ENCODE results near the gene BMPR1A. TPM values are rescaled to one million over a fixed set of nuclear protein-coding genes. Genes with fewer than 3 reads are reported as not detected.

BMPR1A gene
- total and polyA plus RNA-seq, 9 of the 15 experiments (the other 6 are each of a cell fraction or from before 2014, with no cell fraction given), result 1.6 to 17.5 (median 9.1) TPM

DNA sequence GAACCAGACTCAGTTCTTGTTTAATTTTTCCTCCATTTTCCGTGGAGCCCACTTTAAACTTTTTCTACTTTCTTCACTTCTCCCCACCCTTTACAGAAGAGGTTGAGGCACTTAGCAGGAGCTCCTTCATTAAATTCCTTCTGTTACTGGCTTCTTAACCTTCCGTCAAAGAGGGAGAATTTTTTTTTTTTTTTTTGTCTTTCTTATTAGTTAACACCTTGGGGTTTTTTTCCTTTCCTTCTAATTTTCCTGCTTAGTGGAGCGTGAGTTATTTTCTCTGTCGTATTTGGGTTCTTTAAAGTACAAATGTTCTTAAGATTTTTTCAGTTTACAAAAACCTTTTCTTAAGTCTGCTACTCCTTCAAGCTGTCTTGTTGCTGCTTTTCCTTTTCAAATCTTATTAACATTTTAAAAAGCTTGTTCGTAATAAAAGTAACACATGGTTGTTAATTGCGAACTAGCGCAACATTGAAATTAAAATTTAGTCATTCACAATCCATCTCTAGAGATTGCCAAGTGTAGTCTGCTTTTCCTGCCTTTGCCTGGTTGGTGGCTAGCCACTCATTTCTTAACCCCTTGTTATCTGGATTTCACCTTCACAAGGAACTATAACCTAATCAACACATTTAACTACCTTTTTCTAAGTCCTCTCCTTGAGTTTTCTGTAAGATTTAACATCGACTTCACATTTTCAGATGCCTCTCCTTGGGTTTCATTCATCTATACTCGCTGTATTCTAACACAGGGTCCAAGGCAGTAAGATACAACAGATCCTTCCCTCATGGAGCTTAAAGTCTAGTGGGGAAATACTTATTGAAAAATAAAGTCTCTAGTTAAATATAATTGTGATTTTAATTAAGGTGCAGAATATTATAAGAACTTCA lies 2.0 kb downstream of the BMPR1A start (continued):
- TF ChIP-seq NCOA2 (IDR thresholded peaks at IDR 0.05; ENCODE audit: partially characterized antibody in 2 of 2) (no peak), MTA1 (IDR thresholded peaks at IDR 0.05; ENCODE audit: borderline replicate concordance) (peak; percentile 44; the same call in 1 of the 2 replicates), FOXM1 (IDR thresholded peaks at IDR 0.05; ENCODE audit: low read depth) (no peak), FOXM1 (CRISPR knock-in tag; IDR thresholded peaks at IDR 0.05; ENCODE audit: low read depth) (no peak), GATAD2A (IDR thresholded peaks at IDR 0.05) (peak; percentile 67; the same call in 1 of the 2 replicates), ERF (CRISPR knock-in tag; IDR thresholded peaks at IDR 0.05) (no peak), ZNF316 (IDR thresholded peaks at IDR 0.05) (peak; percentile 86)
- TF ChIP-seq, protein P1, sequence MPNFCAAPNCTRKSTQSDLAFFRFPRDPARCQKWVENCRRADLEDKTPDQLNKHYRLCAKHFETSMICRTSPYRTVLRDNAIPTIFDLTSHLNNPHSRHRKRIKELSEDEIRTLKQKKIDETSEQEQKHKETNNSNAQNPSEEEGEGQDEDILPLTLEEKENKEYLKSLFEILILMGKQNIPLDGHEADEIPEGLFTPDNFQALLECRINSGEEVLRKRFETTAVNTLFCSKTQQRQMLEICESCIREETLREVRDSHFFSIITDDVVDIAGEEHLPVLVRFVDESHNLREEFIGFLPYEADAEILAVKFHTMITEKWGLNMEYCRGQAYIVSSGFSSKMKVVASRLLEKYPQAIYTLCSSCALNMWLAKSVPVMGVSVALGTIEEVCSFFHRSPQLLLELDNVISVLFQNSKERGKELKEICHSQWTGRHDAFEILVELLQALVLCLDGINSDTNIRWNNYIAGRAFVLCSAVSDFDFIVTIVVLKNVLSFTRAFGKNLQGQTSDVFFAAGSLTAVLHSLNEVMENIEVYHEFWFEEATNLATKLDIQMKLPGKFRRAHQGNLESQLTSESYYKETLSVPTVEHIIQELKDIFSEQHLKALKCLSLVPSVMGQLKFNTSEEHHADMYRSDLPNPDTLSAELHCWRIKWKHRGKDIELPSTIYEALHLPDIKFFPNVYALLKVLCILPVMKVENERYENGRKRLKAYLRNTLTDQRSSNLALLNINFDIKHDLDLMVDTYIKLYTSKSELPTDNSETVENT (CRISPR knock-in tag; IDR thresholded peaks at IDR 0.05), result no peak
- TF ChIP-seq, protein P2, sequence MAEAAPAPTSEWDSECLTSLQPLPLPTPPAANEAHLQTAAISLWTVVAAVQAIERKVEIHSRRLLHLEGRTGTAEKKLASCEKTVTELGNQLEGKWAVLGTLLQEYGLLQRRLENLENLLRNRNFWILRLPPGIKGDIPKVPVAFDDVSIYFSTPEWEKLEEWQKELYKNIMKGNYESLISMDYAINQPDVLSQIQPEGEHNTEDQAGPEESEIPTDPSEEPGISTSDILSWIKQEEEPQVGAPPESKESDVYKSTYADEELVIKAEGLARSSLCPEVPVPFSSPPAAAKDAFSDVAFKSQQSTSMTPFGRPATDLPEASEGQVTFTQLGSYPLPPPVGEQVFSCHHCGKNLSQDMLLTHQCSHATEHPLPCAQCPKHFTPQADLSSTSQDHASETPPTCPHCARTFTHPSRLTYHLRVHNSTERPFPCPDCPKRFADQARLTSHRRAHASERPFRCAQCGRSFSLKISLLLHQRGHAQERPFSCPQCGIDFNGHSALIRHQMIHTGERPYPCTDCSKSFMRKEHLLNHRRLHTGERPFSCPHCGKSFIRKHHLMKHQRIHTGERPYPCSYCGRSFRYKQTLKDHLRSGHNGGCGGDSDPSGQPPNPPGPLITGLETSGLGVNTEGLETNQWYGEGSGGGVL (CRISPR knock-in tag; IDR thresholded peaks at IDR 0.05), result no peak
- TF ChIP-seq, protein P3, sequence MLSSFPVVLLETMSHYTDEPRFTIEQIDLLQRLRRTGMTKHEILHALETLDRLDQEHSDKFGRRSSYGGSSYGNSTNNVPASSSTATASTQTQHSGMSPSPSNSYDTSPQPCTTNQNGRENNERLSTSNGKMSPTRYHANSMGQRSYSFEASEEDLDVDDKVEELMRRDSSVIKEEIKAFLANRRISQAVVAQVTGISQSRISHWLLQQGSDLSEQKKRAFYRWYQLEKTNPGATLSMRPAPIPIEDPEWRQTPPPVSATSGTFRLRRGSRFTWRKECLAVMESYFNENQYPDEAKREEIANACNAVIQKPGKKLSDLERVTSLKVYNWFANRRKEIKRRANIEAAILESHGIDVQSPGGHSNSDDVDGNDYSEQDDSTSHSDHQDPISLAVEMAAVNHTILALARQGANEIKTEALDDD (IDR thresholded peaks at IDR 0.05), result peak; percentile 89

Data from K562 (cell line).